Hepatocyte (in vitro differentiated cells): ENCODE results near the gene CIAO2B. TPM values are rescaled to one million over a fixed set of nuclear protein-coding genes. Genes with fewer than 3 reads are reported as not detected.

Source experiments
- DNase-seq: peaks from one replicate; pipeline ENCODE4 v3.0.0-alpha.2; 2016; ENCODE audit warnings: low spot score
- H2AFZ ChIP-seq: fragments of 200-600 bp; sonication (generic); 2 replicates; pipeline ENCODE4 v1.6.0; 2016; ENCODE audit warnings: antibody characterized with exemption, mild to moderate bottlenecking
- H3K27ac ChIP-seq: fragments of 200-600 bp; sonication (generic); 2 replicates; pipeline ENCODE4 v1.5.1; 2016; ENCODE audit warnings: mild to moderate bottlenecking
- H3K27me3 ChIP-seq: fragments of 200-600 bp; sonication (generic); 2 replicates; pipeline ENCODE4 v1.6.1; 2016
- H3K36me3 ChIP-seq: fragments of 200-600 bp; sonication (generic); replicated peaks from 2 replicates; pipeline ENCODE4 v1.5.1; 2016; ENCODE audit warnings: low read depth; ENCODE audit not compliant: insufficient read depth
- H3K4me1 ChIP-seq: fragments of 200-600 bp; sonication (generic); 2 replicates; pipeline ENCODE4 v1.5.1; 2016; ENCODE audit warnings: mild to moderate bottlenecking, moderate library complexity; ENCODE audit not compliant: insufficient read depth
- H3K4me2 ChIP-seq: fragments of 200-600 bp; sonication (generic); 2 replicates; pipeline ENCODE4 v1.6.0; 2016
- H3K4me3 ChIP-seq: fragments of 200-600 bp; sonication (generic); 2 replicates; pipeline ENCODE4 v1.5.1; 2016; ENCODE audit warnings: mild to moderate bottlenecking
- H3K79me2 ChIP-seq: fragments of 200-600 bp; sonication (generic); 2 replicates; pipeline ENCODE4 v1.6.0; 2017; ENCODE audit warnings: mild to moderate bottlenecking
- H3K9me2 ChIP-seq: fragments of 200-600 bp; sonication (generic); replicated peaks from 2 replicates; pipeline ENCODE4 v1.6.0; 2017; ENCODE audit warnings: mild to moderate bottlenecking; ENCODE audit not compliant: insufficient read depth
- H3K9me3 ChIP-seq: fragments of 200-600 bp; sonication (generic); 2 replicates; pipeline ENCODE4 v1.5.1; 2016; ENCODE audit warnings: low read depth, mild to moderate bottlenecking
- H4K20me1 ChIP-seq: fragments of 200-600 bp; sonication (generic); 2 replicates; pipeline ENCODE4 v1.6.0; 2016; ENCODE audit warnings: mild to moderate bottlenecking; ENCODE audit not compliant: insufficient read depth, poor library complexity, severe bottlenecking
- EZH2 ChIP-seq: fragments of 200-600 bp; sonication (generic); IDR thresholded peaks from 2 replicates; pipeline ENCODE4 v1.6.1; 2016; ENCODE audit warnings: antibody characterized with exemption, mild to moderate bottlenecking, borderline replicate concordance
- EZH2phosphoT487 ChIP-seq: fragments of 200-600 bp; sonication (generic); IDR thresholded peaks from one replicate; pipeline ENCODE4 v1.6.1; 2018; ENCODE audit warnings: antibody characterized with exemption, mild to moderate bottlenecking, low read depth, moderate library complexity; ENCODE audit not compliant: unreplicated experiment, severe bottlenecking
- WGBS: methylation state at CpG from one replicate; pipeline ENCODE4 v1.1.6; 2016; ENCODE audit warnings: low lambda C conversion rate; ENCODE audit errors: missing lambda C conversion rate; 5-methylcytosine and 5-hydroxymethylcytosine counted together
- polyA plus RNA-seq: library from polyadenylated mRNA; unstranded; fragments of >200 nt; fragmentation: Nextera tagmentation; extraction: Ambion mirVana; gene quantifications from 2 replicates; pipeline ENCODE4 v1.2.1, GENCODE V29; 2016
- total RNA-seq: library from RNA; depleted of rRNA; stranded (reverse); fragments of >200 nt; gene quantifications from 2 replicates; pipeline ENCODE4 v1.2.3, GENCODE V29; 2014
- TF ChIP-seq, protein P1 (sequence below): fragments of 200-600 bp; sonication (generic); IDR thresholded peaks from 2 replicates; pipeline ENCODE4 v1.5.1; 2016; ENCODE audit warnings: antibody characterized with exemption, mild to moderate bottlenecking; ENCODE audit not compliant: poor library complexity

The CIAO2B gene
- total and polyA plus RNA-seq, 2 experiments from 2014 or later = 131 to 147 TPM

GRCh38 chr16:66918355-66918754 is 15.8 kb downstream of the CIAO2B start:
- Histone ChIP-seq H4K20me1 (no peaks in the 10 kb centered on the region), H2AFZ (no peak overlapping the region), H3K27me3 (no peaks in the 10 kb centered on the region), H3K36me3 (no peaks in the 10 kb centered on the region), H3K4me2 (no peak overlapping the region), H3K79me2 (no peaks in the 10 kb centered on the region), H3K4me1 (no peaks in the 10 kb centered on the region), H3K9me2 (no peaks in the 10 kb centered on the region), H3K9me3 (no peaks in the 10 kb centered on the region), H3K4me3 (no peak overlapping the region), H3K27ac (no peak overlapping the region)
- 94% methylated on average over 6 of the region's 6 CpGs for WGBS
- no peak for DNase-seq
- TF ChIP-seq, protein P1, sequence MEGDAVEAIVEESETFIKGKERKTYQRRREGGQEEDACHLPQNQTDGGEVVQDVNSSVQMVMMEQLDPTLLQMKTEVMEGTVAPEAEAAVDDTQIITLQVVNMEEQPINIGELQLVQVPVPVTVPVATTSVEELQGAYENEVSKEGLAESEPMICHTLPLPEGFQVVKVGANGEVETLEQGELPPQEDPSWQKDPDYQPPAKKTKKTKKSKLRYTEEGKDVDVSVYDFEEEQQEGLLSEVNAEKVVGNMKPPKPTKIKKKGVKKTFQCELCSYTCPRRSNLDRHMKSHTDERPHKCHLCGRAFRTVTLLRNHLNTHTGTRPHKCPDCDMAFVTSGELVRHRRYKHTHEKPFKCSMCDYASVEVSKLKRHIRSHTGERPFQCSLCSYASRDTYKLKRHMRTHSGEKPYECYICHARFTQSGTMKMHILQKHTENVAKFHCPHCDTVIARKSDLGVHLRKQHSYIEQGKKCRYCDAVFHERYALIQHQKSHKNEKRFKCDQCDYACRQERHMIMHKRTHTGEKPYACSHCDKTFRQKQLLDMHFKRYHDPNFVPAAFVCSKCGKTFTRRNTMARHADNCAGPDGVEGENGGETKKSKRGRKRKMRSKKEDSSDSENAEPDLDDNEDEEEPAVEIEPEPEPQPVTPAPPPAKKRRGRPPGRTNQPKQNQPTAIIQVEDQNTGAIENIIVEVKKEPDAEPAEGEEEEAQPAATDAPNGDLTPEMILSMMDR = no peak
- TF ChIP-seq EZH2phosphoT487 = no peak
- no peak for TF ChIP-seq EZH2

DNA sequence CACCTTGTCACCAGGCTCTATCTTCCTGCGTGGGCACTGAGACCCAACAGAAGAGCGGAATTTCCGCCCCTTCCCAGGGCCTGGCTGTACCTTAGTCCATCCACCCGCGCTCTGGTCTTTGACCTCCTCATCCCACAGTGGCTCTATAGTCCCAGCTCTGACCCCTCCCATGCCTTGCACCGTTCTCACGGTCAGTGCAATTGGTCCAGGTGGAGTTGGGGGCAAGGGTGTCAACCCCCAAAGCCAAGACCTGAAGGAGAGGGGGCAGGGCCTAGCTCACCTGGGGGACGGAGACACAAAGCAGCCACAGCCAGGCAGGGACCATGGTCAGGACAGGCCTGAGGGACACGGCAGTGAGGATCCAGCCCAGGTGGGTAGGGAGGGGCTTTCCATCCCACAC is 16.5 kb downstream of the CIAO2B start:
- no peak for DNase-seq
- no peak overlapping the region for H2AFZ ChIP-seq
- H4K20me1 ChIP-seq = no peaks in the 10 kb centered on the region
- no peaks in the 10 kb centered on the region for H3K9me3 ChIP-seq
- no peaks in the 10 kb centered on the region for H3K27me3 ChIP-seq
- H3K27ac ChIP-seq = no peak overlapping the region
- no peaks in the 10 kb centered on the region for H3K4me1 ChIP-seq
- TF ChIP-seq, protein P1 = no peak
- H3K4me2 ChIP-seq = no peak overlapping the region
- WGBS = 87% methylated on average over 9 of the region's 9 CpGs
- no peaks in the 10 kb centered on the region for H3K9me2 ChIP-seq
- H3K36me3 ChIP-seq = no peaks in the 10 kb centered on the region
- no peaks in the 10 kb centered on the region for H3K79me2 ChIP-seq
- no peak overlapping the region for H3K4me3 ChIP-seq

- H3K79me2 ChIP-seq = no peaks in the 10 kb centered on the region
- H3K4me2 ChIP-seq = no peak overlapping the region
- no peak overlapping the region for H3K4me3 ChIP-seq
- H3K9me3 ChIP-seq = no peaks in the 10 kb centered on the region
- no peaks in the 10 kb centered on the region for H3K4me1 ChIP-seq
- no peaks in the 10 kb centered on the region for H3K9me2 ChIP-seq
- no peak overlapping the region for H3K27ac ChIP-seq
- WGBS = 88% methylated on average over 6 of the region's 6 CpGs
- H3K27me3 ChIP-seq = no peaks in the 10 kb centered on the region
- DNase-seq = no peak
- H3K36me3 ChIP-seq = no peaks in the 10 kb centered on the region
- no peak overlapping the region for H2AFZ ChIP-seq
- TF ChIP-seq EZH2 = no peak
- no peak for TF ChIP-seq EZH2phosphoT487
- TF ChIP-seq, protein P1 = no peak
- H4K20me1 ChIP-seq = no peaks in the 10 kb centered on the region
Measured at GRCh38 chr16:66916518-66916917, 17.7 kb downstream of the CIAO2B start.

DNA sequence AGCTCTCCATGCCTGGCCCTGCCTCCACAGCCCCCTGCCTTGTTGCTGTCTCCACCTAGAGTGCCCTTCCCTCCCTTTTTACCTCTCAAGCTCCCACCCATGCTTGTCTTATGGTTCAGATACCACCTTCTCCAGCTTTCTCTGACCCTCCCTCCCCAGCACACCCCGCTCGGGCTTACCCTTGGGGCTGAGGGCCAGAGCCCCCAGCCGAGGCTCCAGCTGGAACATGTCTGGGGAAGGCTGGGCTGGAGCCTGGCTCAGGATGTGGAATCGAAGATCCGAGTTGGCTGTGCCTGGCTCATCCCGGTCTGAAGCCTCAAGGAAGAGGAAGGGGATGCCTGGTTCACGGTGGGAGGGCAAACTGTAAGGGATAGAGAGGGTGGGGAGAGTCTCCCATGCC is 19.2 kb downstream of the CIAO2B start:
- Histone ChIP-seq H2AFZ (no peak overlapping the region), H3K4me1 (no peaks in the 10 kb centered on the region), H3K27me3 (no peaks in the 10 kb centered on the region), H3K4me2 (no peak overlapping the region), H3K27ac (no peak overlapping the region), H3K4me3 (no peak overlapping the region), H3K36me3 (no peaks in the 10 kb centered on the region), H3K9me3 (no peaks in the 10 kb centered on the region), H3K79me2 (no peaks in the 10 kb centered on the region), H4K20me1 (no peaks in the 10 kb centered on the region), H3K9me2 (no peaks in the 10 kb centered on the region)
- TF ChIP-seq EZH2 (no peak), EZH2phosphoT487 (no peak)
- TF ChIP-seq, protein P1 = no peak
- no peak for DNase-seq
- 80% methylated on average over 7 of the region's 7 CpGs for WGBS
